HEK293 (cell line): Measurements from ENCODE around the gene PIK3AP1.

ENCODE experiments used
- CTCF ChIA-PET: fragments of 350-600 bp; formaldehyde crosslinking; extraction: SDS; loops from one replicate; lab custom pipeline; 2021; ENCODE audit warnings: antibody characterized with exemption; lab: Yijun Ruan, JAX
- POLR2A ChIA-PET: fragments of 300-600 bp; formaldehyde crosslinking; extraction: SDS; loops from one replicate; lab custom pipeline; 2020; ENCODE audit warnings: antibody characterized with exemption, inconsistent platforms; lab: Yijun Ruan, JAX
- H3K27ac ChIP-seq: fragments of 200-500 bp; sonication (Bioruptor generic); 2 replicates; pipeline ENCODE4 v1.5.1; 2014; ENCODE audit warnings: low read depth, low read length, control low read depth, inconsistent platforms; ENCODE audit errors: extremely low read depth
- H3K36me3 ChIP-seq, 2 experiments: fragments of 200-500 bp in 1 of 2; sonication (Bioruptor generic) in 1 of 2; 1 replicate in 1 of 2; 2 replicates in 1 of 2; pipeline ENCODE4 v1.5.1; 2014 to 2017; ENCODE audit warnings: inconsistent platforms in 2 of 2, low read length in 2 of 2; ENCODE audit not compliant: control insufficient read depth in 2 of 2, insufficient read depth in 1 of 2
- H3K4me1 ChIP-seq: fragments of 200-500 bp; sonication (Bioruptor generic); 2 replicates; pipeline ENCODE4 v1.5.1; 2014; ENCODE audit warnings: mild to moderate bottlenecking, low read length, inconsistent platforms; ENCODE audit not compliant: control insufficient read depth, insufficient read depth
- H3K4me3 ChIP-seq: 2 replicates; pipeline ENCODE4 v1.5.1; 2011; ENCODE audit warnings: low read depth, mild to moderate bottlenecking, control low read depth, low read length, moderate library complexity
- H3K9me3 ChIP-seq: fragments of 200-500 bp; sonication (Bioruptor generic); 2 replicates; pipeline ENCODE4 v1.5.1; 2014; ENCODE audit warnings: low read depth, low read length, inconsistent platforms; ENCODE audit not compliant: control insufficient read depth, insufficient read depth
- GLIS1 ChIP-seq: fragments of 450-650 bp; formaldehyde crosslinking; IDR thresholded peaks from 2 replicates; pipeline ENCODE4 v1.5.1; 2016; ENCODE audit warnings: missing biosample characterization, missing genetic modification characterization
- RBAK ChIP-seq: fragments of 450-650 bp; formaldehyde crosslinking; IDR thresholded peaks from 2 replicates; pipeline ENCODE4 v1.5.1; 2016; ENCODE audit warnings: missing biosample characterization, missing genetic modification characterization
- SETDB1 ChIP-seq: IDR thresholded peaks from one replicate; pipeline ENCODE4 v1.6.1; 2017; ENCODE audit warnings: mild to moderate bottlenecking, low read length, moderate library complexity, mixed read lengths; ENCODE audit not compliant: insufficient read length
- ZFP37 ChIP-seq: fragments of 450-650 bp; formaldehyde crosslinking; IDR thresholded peaks from 2 replicates; pipeline ENCODE4 v1.5.1; 2016; ENCODE audit warnings: missing biosample characterization, missing genetic modification characterization
- ZFP41 ChIP-seq: fragments of 450-650 bp; formaldehyde crosslinking; IDR thresholded peaks from 2 replicates; pipeline ENCODE4 v1.5.1; 2016; ENCODE audit warnings: missing biosample characterization, missing genetic modification characterization, borderline replicate concordance
- ZNF121 ChIP-seq: fragments of 450-650 bp; formaldehyde crosslinking; IDR thresholded peaks from 2 replicates; pipeline ENCODE4 v1.5.1; 2016; ENCODE audit warnings: missing biosample characterization, missing genetic modification characterization
- ZNF2 ChIP-seq: fragments of 450-650 bp; formaldehyde crosslinking; IDR thresholded peaks from 2 replicates; pipeline ENCODE4 v1.5.1; 2016; ENCODE audit warnings: missing biosample characterization, missing genetic modification characterization
- ZNF23 ChIP-seq: fragments of 450-650 bp; formaldehyde crosslinking; IDR thresholded peaks from 2 replicates; pipeline ENCODE4 v1.5.1; 2016; ENCODE audit warnings: missing biosample characterization, missing genetic modification characterization, borderline replicate concordance
- ZNF292 ChIP-seq: fragments of 450-650 bp; formaldehyde crosslinking; IDR thresholded peaks from 2 replicates; pipeline ENCODE4 v1.5.1; 2016; ENCODE audit warnings: low read depth, missing biosample characterization, missing genetic modification characterization, borderline replicate concordance
- ZNF473 ChIP-seq: fragments of 450-650 bp; formaldehyde crosslinking; IDR thresholded peaks from 2 replicates; pipeline ENCODE4 v1.5.1; 2017; ENCODE audit warnings: missing biosample characterization, missing genetic modification characterization
- ZNF514 ChIP-seq: fragments of 450-650 bp; formaldehyde crosslinking; IDR thresholded peaks from 2 replicates; pipeline ENCODE4 v1.5.1; 2016; ENCODE audit warnings: missing biosample characterization, missing genetic modification characterization
- ZNF555 ChIP-seq: fragments of 450-650 bp; formaldehyde crosslinking; conservative IDR thresholded peaks from 2 replicates; pipeline ENCODE4 v1.5.1; 2017; ENCODE audit warnings: missing biosample characterization, mild to moderate bottlenecking, missing genetic modification characterization, inconsistent platforms
- ZNF629 ChIP-seq: fragments of 450-650 bp; formaldehyde crosslinking; IDR thresholded peaks from 2 replicates; pipeline ENCODE4 v1.5.1; 2017; ENCODE audit warnings: missing biosample characterization, missing genetic modification characterization
- ZNF837 ChIP-seq: fragments of 450-650 bp; formaldehyde crosslinking; IDR thresholded peaks from 2 replicates; pipeline ENCODE4 v1.5.1; 2016; ENCODE audit warnings: missing biosample characterization, missing genetic modification characterization
- ZSCAN23 ChIP-seq: fragments of 450-650 bp; formaldehyde crosslinking; IDR thresholded peaks from 2 replicates; pipeline ENCODE4 v1.5.1; 2016; ENCODE audit warnings: missing biosample characterization, missing genetic modification characterization
- TF ChIP-seq, protein P1 (sequence below): fragments of 450-650 bp; formaldehyde crosslinking; IDR thresholded peaks from 2 replicates; pipeline ENCODE4 v1.5.1; 2016; ENCODE audit warnings: missing biosample characterization, missing genetic modification characterization
- TF ChIP-seq, protein P2 (sequence below): fragments of 450-650 bp; formaldehyde crosslinking; IDR thresholded peaks from 2 replicates; pipeline ENCODE4; 2016; ENCODE audit warnings: missing biosample characterization, missing genetic modification characterization
- TF ChIP-seq, protein P3 (sequence below): fragments of 450-650 bp; formaldehyde crosslinking; IDR thresholded peaks from 2 replicates; pipeline ENCODE4 v1.5.1; 2016; ENCODE audit warnings: missing biosample characterization, missing genetic modification characterization, borderline replicate concordance
- TF ChIP-seq, protein P4 (sequence below): fragments of 450-650 bp; formaldehyde crosslinking; IDR thresholded peaks from 2 replicates; pipeline ENCODE4 v1.5.1; 2017; ENCODE audit warnings: missing biosample characterization, missing genetic modification characterization

The PIK3AP1 gene

GRCh38 chr10:96705134-96705533 lies 15.2 kb downstream of the PIK3AP1 start (continued):
- TF ChIP-seq ZFP41 = no peak
- TF ChIP-seq, all 188 proteins: peak for 0

DNA sequence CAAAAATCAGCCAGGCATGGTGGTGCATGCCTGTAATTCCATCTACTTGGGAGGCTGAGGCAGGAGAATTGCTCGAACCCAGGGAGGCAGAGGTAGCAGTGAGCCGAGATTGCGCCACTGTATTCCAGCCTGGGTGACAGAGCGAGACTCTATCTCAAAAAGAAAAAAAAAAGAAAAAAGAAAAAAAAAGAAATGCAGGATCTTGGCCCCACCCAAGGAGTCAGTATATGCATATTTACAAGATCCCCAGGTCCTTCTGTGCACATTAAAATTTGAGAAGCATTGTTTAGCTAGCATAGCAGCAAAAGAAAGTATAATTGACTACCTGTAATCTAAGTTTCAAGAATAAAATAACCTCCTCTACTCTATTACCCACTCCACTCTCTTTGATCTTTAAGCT lies 15.8 kb downstream of the PIK3AP1 start:
- Histone ChIP-seq H3K36me3 (no peaks in the 10 kb centered on the region), H3K27ac (no peak overlapping the region), H3K4me3 (no peak overlapping the region), H3K4me1 (no peaks in the 10 kb centered on the region), H3K9me3 (no peaks in the 10 kb centered on the region)
- ChIA-PET POLR2A (no interaction called here), CTCF (no interaction called here)
- no peak for TF ChIP-seq ZNF292 (tag by site-specific recombination)
- TF ChIP-seq, protein P1, sequence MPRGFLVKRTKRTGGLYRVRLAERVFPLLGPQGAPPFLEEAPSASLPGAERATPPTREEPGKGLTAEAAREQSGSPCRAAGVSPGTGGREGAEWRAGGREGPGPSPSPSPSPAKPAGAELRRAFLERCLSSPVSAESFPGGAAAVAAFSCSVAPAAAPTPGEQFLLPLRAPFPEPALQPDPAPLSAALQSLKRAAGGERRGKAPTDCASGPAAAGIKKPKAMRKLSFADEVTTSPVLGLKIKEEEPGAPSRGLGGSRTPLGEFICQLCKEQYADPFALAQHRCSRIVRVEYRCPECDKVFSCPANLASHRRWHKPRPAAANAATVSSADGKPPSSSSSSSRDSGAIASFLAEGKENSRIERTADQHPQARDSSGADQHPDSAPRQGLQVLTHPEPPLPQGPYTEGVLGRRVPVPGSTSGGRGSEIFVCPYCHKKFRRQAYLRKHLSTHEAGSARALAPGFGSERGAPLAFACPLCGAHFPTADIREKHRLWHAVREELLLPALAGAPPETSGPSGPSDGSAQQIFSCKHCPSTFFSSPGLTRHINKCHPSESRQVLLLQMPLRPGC = no peak

GRCh38 chr10:96703358-96703757 lies 17.0 kb downstream of the PIK3AP1 start:
- POLR2A ChIA-PET = no interaction called here
- H3K27ac ChIP-seq = no peak overlapping the region
- H3K4me3 ChIP-seq = no peak overlapping the region
- TF ChIP-seq, protein P2, sequence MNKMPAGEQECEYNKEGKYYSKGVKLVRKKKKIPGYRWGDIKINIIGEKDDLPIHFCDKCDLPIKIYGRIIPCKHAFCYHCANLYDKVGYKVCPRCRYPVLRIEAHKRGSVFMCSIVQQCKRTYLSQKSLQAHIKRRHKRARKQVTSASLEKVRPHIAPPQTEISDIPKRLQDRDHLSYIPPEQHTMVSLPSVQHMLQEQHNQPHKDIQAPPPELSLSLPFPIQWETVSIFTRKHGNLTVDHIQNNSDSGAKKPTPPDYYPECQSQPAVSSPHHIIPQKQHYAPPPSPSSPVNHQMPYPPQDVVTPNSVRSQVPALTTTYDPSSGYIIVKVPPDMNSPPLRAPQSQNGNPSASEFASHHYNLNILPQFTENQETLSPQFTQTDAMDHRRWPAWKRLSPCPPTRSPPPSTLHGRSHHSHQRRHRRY = no peak
- no peak for TF ChIP-seq ZSCAN23
- no peak for TF ChIP-seq SETDB1
- TF ChIP-seq ZNF2 = no peak
- CTCF ChIA-PET = no interaction called here
- no peaks in the 10 kb centered on the region for H3K4me1 ChIP-seq
- H3K36me3 ChIP-seq = no peaks in the 10 kb centered on the region
- H3K9me3 ChIP-seq = no peaks in the 10 kb centered on the region

GRCh38 chr10:96701265-96701664 lies 19.0 kb downstream of the PIK3AP1 start:
- CTCF ChIA-PET = no interaction called here
- POLR2A ChIA-PET = no interaction called here
- no peaks in the 10 kb centered on the region for H3K4me1 ChIP-seq
- no peak overlapping the region for H3K4me3 ChIP-seq
- no peaks in the 10 kb centered on the region for H3K9me3 ChIP-seq
- TF ChIP-seq ZNF121 (no peak), ZNF837 (no peak), ZFP37 (tag by site-specific recombination) (no peak), ZNF629 (tag by site-specific recombination) (no peak), ZNF514 (tag by site-specific recombination) (no peak), ZNF23 (no peak), RBAK (tag by site-specific recombination) (no peak), GLIS1 (tag by site-specific recombination) (no peak), ZNF473 (tag by site-specific recombination) (no peak), ZNF555 (tag by site-specific recombination) (no peak)
- TF ChIP-seq, protein P3, sequence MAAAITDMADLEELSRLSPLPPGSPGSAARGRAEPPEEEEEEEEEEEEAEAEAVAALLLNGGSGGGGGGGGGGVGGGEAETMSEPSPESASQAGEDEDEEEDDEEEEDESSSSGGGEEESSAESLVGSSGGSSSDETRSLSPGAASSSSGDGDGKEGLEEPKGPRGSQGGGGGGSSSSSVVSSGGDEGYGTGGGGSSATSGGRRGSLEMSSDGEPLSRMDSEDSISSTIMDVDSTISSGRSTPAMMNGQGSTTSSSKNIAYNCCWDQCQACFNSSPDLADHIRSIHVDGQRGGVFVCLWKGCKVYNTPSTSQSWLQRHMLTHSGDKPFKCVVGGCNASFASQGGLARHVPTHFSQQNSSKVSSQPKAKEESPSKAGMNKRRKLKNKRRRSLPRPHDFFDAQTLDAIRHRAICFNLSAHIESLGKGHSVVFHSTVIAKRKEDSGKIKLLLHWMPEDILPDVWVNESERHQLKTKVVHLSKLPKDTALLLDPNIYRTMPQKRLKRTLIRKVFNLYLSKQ = no peak
- TF ChIP-seq, protein P4, sequence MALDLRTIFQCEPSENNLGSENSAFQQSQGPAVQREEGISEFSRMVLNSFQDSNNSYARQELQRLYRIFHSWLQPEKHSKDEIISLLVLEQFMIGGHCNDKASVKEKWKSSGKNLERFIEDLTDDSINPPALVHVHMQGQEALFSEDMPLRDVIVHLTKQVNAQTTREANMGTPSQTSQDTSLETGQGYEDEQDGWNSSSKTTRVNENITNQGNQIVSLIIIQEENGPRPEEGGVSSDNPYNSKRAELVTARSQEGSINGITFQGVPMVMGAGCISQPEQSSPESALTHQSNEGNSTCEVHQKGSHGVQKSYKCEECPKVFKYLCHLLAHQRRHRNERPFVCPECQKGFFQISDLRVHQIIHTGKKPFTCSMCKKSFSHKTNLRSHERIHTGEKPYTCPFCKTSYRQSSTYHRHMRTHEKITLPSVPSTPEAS (tag by site-specific recombination) = no peak
- H3K27ac ChIP-seq = no peak overlapping the region
- H3K36me3 ChIP-seq = no peaks in the 10 kb centered on the region
